Measurements from ENCODE around the gene CADPS. TPM values are rescaled to one million over a fixed set of nuclear protein-coding genes. Genes with fewer than 3 reads are reported as not detected.

The CADPS gene
- polyA plus RNA-seq, 2 donors = 0.09 to 0.20 TPM

DNA sequence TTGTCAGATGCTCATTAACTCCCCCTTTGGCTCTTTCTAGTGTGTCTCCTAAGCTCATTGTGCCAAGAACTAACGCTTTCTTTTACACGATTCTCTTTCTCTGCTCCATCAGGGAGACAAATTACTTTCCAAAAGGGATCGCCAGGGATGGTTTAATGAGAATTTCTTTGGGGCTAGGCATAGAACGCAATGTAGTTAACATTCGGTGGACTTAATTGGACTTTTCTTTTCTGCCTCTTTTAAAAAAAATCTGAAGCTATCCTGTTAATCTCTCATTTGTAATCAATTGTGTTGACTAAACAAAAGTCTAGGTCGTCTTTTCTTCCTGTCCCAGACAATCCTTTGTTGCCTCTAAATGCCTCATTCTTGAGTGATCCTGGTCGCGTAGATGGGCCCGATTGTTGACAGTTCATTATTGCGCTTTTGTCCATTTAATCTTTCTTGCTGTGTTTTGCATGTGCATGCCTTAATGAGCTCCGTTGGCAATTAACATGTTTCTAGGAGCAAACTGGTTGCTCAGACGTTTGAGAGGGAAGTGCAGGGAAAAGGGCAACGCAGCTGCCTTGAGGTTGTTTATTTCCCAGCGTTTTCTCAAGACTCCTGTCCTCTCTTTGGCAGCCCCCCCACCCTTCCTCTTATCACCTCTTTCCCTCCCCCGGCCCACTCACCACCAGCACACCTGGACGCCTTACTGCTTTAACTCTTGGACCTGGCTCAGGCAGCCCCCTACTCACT lies 509.7 kb downstream of the CADPS start:
- Histone ChIP-seq H3K4me1 (ENCODE audit: control insufficient read depth in 2 of 2, insufficient read depth in 2 of 2, low read length in 1 of 2) (no peaks in the 10 kb centered on the region), H3K9me3 (ENCODE audit: control insufficient read depth in 2 of 2, insufficient read depth in 1 of 2, low read depth in 1 of 2, low read length in 1 of 2) (peaks cover 0 to 2% of the 10 kb centered on the region in 2 donors), H3K27ac (ENCODE audit: low read depth in 2 of 2, low read length in 1 of 2) (no peak overlapping the region), H3K27me3 (ENCODE audit: control insufficient read depth in 1 of 2, insufficient read depth in 2 of 2, low read length in 2 of 2) (peaks cover 0 to 30% of the 10 kb centered on the region in 2 donors), H3K4me3 (ENCODE audit: low read depth in 1 of 2, low read length in 2 of 2) (no peak overlapping the region), H3K36me3 (ENCODE audit: control insufficient read depth in 2 of 2, insufficient read depth in 2 of 2, low read length in 1 of 2) (no peaks in the 10 kb centered on the region)
- WGBS, 2 donors = 30 to 37% methylated on average over 16 of the region's 16 CpGs

DNA sequence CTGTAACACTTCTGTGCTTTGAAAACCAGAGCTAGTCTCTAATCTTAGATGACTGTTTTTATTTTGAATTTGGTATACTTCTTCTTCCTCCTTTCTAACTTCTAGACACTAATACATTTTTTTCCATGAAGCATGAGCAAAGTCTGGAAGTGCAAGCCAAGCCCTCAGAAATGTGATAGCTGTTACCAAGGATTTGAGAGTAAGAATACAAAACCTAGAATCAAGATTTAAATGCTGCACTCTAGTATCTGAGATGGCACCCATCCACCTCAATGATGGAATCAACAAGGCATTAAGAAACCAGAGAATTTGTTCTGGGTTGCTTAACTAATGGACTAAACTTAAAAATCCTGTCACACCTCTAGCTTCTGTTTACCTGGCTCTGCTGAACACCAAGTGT lies 511.0 kb downstream of the CADPS start:
- Histone ChIP-seq H3K27ac (ENCODE audit: low read depth in 2 of 2, low read length in 1 of 2) (no peak overlapping the region), H3K27me3 (ENCODE audit: control insufficient read depth in 1 of 2, insufficient read depth in 2 of 2, low read length in 2 of 2) (peaks cover 0 to 17% of the 10 kb centered on the region in 2 donors), H3K9me3 (ENCODE audit: control insufficient read depth in 2 of 2, insufficient read depth in 1 of 2, low read depth in 1 of 2, low read length in 1 of 2) (peaks cover 0 to 2% of the 10 kb centered on the region in 2 donors), H3K36me3 (ENCODE audit: control insufficient read depth in 2 of 2, insufficient read depth in 2 of 2, low read length in 1 of 2) (no peaks in the 10 kb centered on the region), H3K4me3 (ENCODE audit: low read depth in 1 of 2, low read length in 2 of 2) (no peak overlapping the region), H3K4me1 (ENCODE audit: control insufficient read depth in 2 of 2, insufficient read depth in 2 of 2, low read length in 1 of 2) (no peaks in the 10 kb centered on the region)

DNA sequence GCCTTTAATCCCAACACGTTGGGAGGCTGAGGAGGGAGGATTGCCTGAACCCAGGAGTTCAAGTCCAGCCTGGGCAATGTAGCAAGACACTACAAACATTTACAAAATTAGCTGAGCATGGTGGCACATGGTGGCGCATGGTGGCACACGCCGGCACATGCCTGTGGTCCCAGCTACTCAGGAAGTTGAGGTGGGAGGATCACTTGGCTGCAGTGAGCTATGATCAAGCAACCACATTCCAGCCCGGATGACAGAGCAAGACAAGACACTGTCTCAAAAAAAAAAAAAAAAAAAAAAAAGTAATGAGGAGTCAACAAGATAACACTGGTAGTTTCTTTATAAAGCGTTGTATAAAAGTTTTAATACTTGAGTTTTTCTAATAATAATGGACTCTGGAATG lies 511.9 kb downstream of the CADPS start:
- peaks cover 0 to 13% of the 10 kb centered on the region in 2 donors for H3K27me3 ChIP-seq (ENCODE audit: control insufficient read depth in 1 of 2, insufficient read depth in 2 of 2, low read length in 2 of 2)
- no peak overlapping the region for H3K4me3 ChIP-seq (ENCODE audit: low read depth in 1 of 2, low read length in 2 of 2)
- H3K27ac ChIP-seq (ENCODE audit: low read depth in 2 of 2, low read length in 1 of 2) = no peak overlapping the region
- no peaks in the 10 kb centered on the region for H3K36me3 ChIP-seq (ENCODE audit: control insufficient read depth in 2 of 2, insufficient read depth in 2 of 2, low read length in 1 of 2)
- WGBS, 2 donors = 80% methylated on average over 6 of the region's 6 CpGs
- H3K4me1 ChIP-seq (ENCODE audit: control insufficient read depth in 2 of 2, insufficient read depth in 2 of 2, low read length in 1 of 2) = no peaks in the 10 kb centered on the region
- H3K9me3 ChIP-seq (ENCODE audit: control insufficient read depth in 2 of 2, insufficient read depth in 1 of 2, low read depth in 1 of 2, low read length in 1 of 2) = peaks cover 0 to 2% of the 10 kb centered on the region in 2 donors

DNA sequence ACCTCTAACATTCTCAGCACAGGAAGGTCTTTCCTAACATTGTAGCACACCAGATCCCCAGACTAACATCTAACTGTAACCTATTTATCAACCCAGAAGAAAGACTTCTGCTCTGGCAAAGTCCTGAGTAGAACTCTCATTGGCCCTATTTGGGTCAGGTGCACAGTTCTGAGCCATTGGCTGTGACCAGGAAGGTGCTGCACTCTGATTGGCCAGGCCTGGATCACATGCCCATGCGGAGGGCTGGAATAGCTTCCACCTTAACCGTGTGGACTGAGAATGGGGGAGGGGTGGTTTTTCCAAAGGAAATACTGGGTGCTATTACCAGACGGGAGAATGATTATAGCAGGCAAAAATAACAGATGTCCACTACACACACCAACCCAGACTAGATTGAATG lies 513.4 kb downstream of the CADPS start:
- H3K4me3 ChIP-seq (ENCODE audit: low read depth in 1 of 2, low read length in 2 of 2) = no peak overlapping the region
- H3K9me3 ChIP-seq (ENCODE audit: control insufficient read depth in 2 of 2, insufficient read depth in 1 of 2, low read depth in 1 of 2, low read length in 1 of 2) = peaks cover 0 to 2% of the 10 kb centered on the region in 2 donors
- peaks cover 0 to 6% of the 10 kb centered on the region in 2 donors for H3K27me3 ChIP-seq (ENCODE audit: control insufficient read depth in 1 of 2, insufficient read depth in 2 of 2, low read length in 2 of 2)
- no peaks in the 10 kb centered on the region for H3K36me3 ChIP-seq (ENCODE audit: control insufficient read depth in 2 of 2, insufficient read depth in 2 of 2, low read length in 1 of 2)
- 69 to 71% methylated on average over 3 of the region's 3 CpGs for WGBS, 2 donors
- no peak overlapping the region for H3K27ac ChIP-seq (ENCODE audit: low read depth in 2 of 2, low read length in 1 of 2)
- no peaks in the 10 kb centered on the region for H3K4me1 ChIP-seq (ENCODE audit: control insufficient read depth in 2 of 2, insufficient read depth in 2 of 2, low read length in 1 of 2)

DNA sequence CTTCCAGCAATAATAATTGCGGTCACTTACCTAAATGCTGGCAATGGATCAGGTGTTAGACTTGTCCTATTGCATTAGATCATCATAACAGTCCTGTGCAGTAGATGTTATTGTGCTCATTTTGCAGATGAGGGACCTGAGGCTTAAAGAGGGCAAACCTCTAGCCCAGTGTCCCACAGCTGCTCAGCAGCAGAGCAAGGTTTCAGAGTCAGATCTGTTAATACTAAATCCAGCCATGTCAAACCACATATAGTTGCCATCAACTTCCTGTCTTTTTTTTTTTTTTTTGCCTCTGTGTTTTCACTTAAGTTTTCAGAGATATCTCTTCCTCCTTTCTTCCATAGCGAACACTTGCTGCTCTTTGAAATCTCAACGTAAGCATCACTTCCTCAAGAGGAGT lies 514.0 kb downstream of the CADPS start:
- Histone ChIP-seq H3K4me1 (ENCODE audit: control insufficient read depth in 2 of 2, insufficient read depth in 2 of 2, low read length in 1 of 2) (no peaks in the 10 kb centered on the region), H3K27me3 (ENCODE audit: control insufficient read depth in 1 of 2, insufficient read depth in 2 of 2, low read length in 2 of 2) (peaks cover 0 to 3% of the 10 kb centered on the region in 2 donors), H3K4me3 (ENCODE audit: low read depth in 1 of 2, low read length in 2 of 2) (no peak overlapping the region), H3K36me3 (ENCODE audit: control insufficient read depth in 2 of 2, insufficient read depth in 2 of 2, low read length in 1 of 2) (no peaks in the 10 kb centered on the region), H3K27ac (ENCODE audit: low read depth in 2 of 2, low read length in 1 of 2) (no peak overlapping the region), H3K9me3 (ENCODE audit: control insufficient read depth in 2 of 2, insufficient read depth in 1 of 2, low read depth in 1 of 2, low read length in 1 of 2) (peaks cover 0 to 2% of the 10 kb centered on the region in 2 donors)
- WGBS, 2 donors = 87 to 91% methylated on average over 3 of the region's 3 CpGs

DNA sequence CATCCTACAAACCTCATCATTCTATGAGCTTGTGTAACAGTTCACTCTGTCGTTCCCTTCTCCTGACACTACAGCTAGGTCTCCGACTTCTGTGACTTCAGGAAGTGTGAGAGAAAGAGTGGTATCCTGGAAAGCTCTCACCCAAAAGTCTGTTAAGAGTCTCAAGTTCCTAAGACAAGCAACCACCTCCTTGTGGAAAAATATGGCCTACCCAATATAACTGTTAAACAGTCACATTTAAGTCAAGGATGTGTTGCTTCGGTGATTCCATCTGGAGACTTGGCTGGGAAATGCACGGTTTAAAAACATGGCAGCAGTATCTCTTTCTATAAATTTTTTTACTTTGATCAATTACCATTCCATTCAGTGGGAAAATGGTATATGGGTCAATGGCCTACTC lies 515.7 kb downstream of the CADPS start:
- Histone ChIP-seq H3K9me3 (ENCODE audit: control insufficient read depth in 2 of 2, insufficient read depth in 1 of 2, low read depth in 1 of 2, low read length in 1 of 2) (peaks cover 0 to 2% of the 10 kb centered on the region in 2 donors), H3K27ac (ENCODE audit: low read depth in 2 of 2, low read length in 1 of 2) (no peak overlapping the region), H3K4me3 (ENCODE audit: low read depth in 1 of 2, low read length in 2 of 2) (no peak overlapping the region), H3K36me3 (ENCODE audit: control insufficient read depth in 2 of 2, insufficient read depth in 2 of 2, low read length in 1 of 2) (no peaks in the 10 kb centered on the region), H3K4me1 (ENCODE audit: control insufficient read depth in 2 of 2, insufficient read depth in 2 of 2, low read length in 1 of 2) (no peaks in the 10 kb centered on the region), H3K27me3 (ENCODE audit: control insufficient read depth in 1 of 2, insufficient read depth in 2 of 2, low read length in 2 of 2) (peaks cover 0 to 3% of the 10 kb centered on the region in 2 donors)
- WGBS, 2 donors = 82 to 83% methylated on average over 4 of the region's 4 CpGs

DNA sequence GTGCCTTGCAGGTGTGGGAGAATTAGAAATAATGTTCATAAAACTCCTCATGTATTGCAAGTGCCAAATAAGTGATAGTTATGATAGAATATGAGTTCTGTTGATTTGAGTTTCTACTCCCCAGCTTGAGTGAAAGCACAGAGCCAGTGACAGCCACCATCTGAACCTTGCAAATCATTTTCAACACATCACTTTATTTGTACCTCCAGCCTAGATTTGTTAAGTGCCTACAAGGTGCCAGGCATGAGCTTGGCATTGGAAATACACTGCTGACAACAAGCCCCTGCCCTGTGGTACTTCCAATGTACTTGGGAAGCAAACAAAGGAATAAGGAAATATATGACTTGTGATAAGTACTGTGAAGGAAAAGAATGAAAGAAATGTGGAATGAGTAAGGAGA lies 518.9 kb downstream of the CADPS start:
- H3K36me3 ChIP-seq (ENCODE audit: control insufficient read depth in 2 of 2, insufficient read depth in 2 of 2, low read length in 1 of 2) = no peaks in the 10 kb centered on the region
- H3K4me3 ChIP-seq (ENCODE audit: low read depth in 1 of 2, low read length in 2 of 2) = no peak overlapping the region
- no peaks in the 10 kb centered on the region for H3K9me3 ChIP-seq (ENCODE audit: control insufficient read depth in 2 of 2, insufficient read depth in 1 of 2, low read depth in 1 of 2, low read length in 1 of 2)
- H3K27me3 ChIP-seq (ENCODE audit: control insufficient read depth in 1 of 2, insufficient read depth in 2 of 2, low read length in 2 of 2) = peaks cover 0 to 4% of the 10 kb centered on the region in 2 donors
- no peak overlapping the region for H3K27ac ChIP-seq (ENCODE audit: low read depth in 2 of 2, low read length in 1 of 2)
- no peaks in the 10 kb centered on the region for H3K4me1 ChIP-seq (ENCODE audit: control insufficient read depth in 2 of 2, insufficient read depth in 2 of 2, low read length in 1 of 2)

DNA sequence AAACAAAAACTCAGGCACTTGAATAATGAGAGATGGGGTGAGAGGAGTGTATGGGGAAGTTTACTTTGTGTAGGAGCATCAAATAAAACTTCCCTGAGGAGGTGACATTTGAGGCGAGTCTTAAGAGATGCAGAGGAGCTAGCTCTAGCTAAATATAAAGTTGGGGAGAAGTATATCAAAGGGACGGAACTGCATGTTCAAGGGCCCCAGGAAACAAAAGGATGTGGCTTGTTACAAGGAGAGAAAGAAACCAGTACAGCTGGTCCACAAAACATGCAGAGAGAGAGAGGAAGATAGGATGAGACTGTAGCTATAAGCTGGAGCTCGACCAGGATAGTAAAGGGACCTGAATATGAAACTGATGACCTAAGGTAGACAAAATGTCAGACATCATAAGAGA lies 519.5 kb downstream of the CADPS start:
- WGBS, 2 donors = 68 to 72% methylated on average over 3 of the region's 3 CpGs
- Histone ChIP-seq H3K36me3 (ENCODE audit: control insufficient read depth in 2 of 2, insufficient read depth in 2 of 2, low read length in 1 of 2) (no peaks in the 10 kb centered on the region), H3K27me3 (ENCODE audit: control insufficient read depth in 1 of 2, insufficient read depth in 2 of 2, low read length in 2 of 2) (peaks cover 0 to 4% of the 10 kb centered on the region in 2 donors)

More for the DNA sequence above, 519.5 kb downstream of the CADPS start:
- Histone ChIP-seq H3K27ac (ENCODE audit: low read depth in 2 of 2, low read length in 1 of 2) (no peak overlapping the region), H3K4me3 (ENCODE audit: low read depth in 1 of 2, low read length in 2 of 2) (no peak overlapping the region), H3K4me1 (ENCODE audit: control insufficient read depth in 2 of 2, insufficient read depth in 2 of 2, low read length in 1 of 2) (no peaks in the 10 kb centered on the region), H3K9me3 (ENCODE audit: control insufficient read depth in 2 of 2, insufficient read depth in 1 of 2, low read depth in 1 of 2, low read length in 1 of 2) (no peaks in the 10 kb centered on the region)
